Glutamatergic neuron (in vitro differentiated cells): ENCODE results near the gene PRDM16. TPM values are rescaled to one million over a fixed set of nuclear protein-coding genes. Genes with fewer than 3 reads are reported as not detected.

Source experiments
- DNase-seq: peaks from one replicate; pipeline ENCODE4 v3.0.0; 2022
- H3K27ac Mint-ChIP-seq: one replicate; pipeline ENCODE4 v1.8.0; 2020; ENCODE audit warnings: mild to moderate bottlenecking, mixed read lengths, inconsistent platforms; ENCODE audit not compliant: unreplicated experiment
- H3K27me3 Mint-ChIP-seq: one replicate; pipeline ENCODE4 v1.8.0; 2020; ENCODE audit warnings: mild to moderate bottlenecking, moderate library complexity, mixed read lengths, inconsistent platforms; ENCODE audit not compliant: unreplicated experiment
- H3K36me3 Mint-ChIP-seq: one replicate; pipeline ENCODE4 v1.8.0; 2020; ENCODE audit warnings: mild to moderate bottlenecking, mixed read lengths, inconsistent platforms; ENCODE audit not compliant: unreplicated experiment
- H3K4me1 Mint-ChIP-seq: one replicate; pipeline ENCODE4 v1.8.0; 2020; ENCODE audit warnings: mild to moderate bottlenecking, low read depth, mixed read lengths, inconsistent platforms; ENCODE audit not compliant: unreplicated experiment
- H3K4me3 Mint-ChIP-seq: one replicate; pipeline ENCODE4 v1.8.0; 2020; ENCODE audit warnings: mild to moderate bottlenecking, mixed read lengths, inconsistent platforms; ENCODE audit not compliant: unreplicated experiment
- H3K9me3 Mint-ChIP-seq: one replicate; pipeline ENCODE4 v1.8.0; 2020; ENCODE audit warnings: mild to moderate bottlenecking, moderate library complexity, mixed read lengths, inconsistent platforms; ENCODE audit not compliant: unreplicated experiment
- CTCF ChIP-seq: fragments of 200-600 bp; sonication (generic); IDR thresholded peaks from one replicate; pipeline ENCODE4 v1.5.0; 2021; ENCODE audit not compliant: partially characterized antibody, unreplicated experiment
- total RNA-seq: library from RNA; stranded (reverse); fragmentation: NEBNext Ultra II Directional; extraction: Animal tissue kit (Norgen Biotek cat#: 25700); gene quantifications from one replicate; pipeline ENCODE4 v1.2.1, GENCODE V29; 2021; ENCODE audit not compliant: unreplicated experiment

The PRDM16 gene
- total RNA-seq, 1 donor from 2014 or later: 0.07 TPM

DNA sequence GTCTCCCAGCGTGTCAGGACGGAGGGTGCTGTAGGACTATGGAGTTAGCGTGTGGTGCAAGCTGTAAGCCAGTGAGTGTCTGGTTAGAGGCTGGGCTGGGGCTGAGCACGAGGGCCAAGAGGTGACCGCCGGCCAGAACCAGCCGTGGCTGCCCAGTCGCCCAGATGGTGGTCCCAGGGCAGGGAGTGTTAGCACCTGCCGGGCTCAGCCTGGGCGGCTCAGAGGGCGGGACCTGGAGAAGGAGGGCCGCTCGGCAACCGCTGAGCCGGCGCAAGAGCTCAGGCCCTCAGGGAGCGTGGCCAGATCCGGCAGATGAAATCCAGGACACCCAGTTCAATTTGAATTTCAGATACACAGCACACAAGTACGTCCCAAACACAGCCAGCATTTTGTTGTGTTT is 87.9 kb downstream of the PRDM16 start:
- Mint-ChIP-seq H3K27me3 (peaks cover 4% of the 10 kb centered on the region), H3K4me1 (peaks cover 23% of the 10 kb centered on the region), H3K4me3 (no peak overlapping the region), H3K27ac (no peak overlapping the region), H3K36me3 (no peaks in the 10 kb centered on the region), H3K9me3 (peaks cover 3% of the 10 kb centered on the region)
- DNase-seq: peak; percentile 48
- no peak for TF ChIP-seq CTCF

- no peak for DNase-seq
- no peak for TF ChIP-seq CTCF
- Mint-ChIP-seq H3K4me3 (no peak overlapping the region), H3K9me3 (peaks cover 3% of the 10 kb centered on the region), H3K27ac (no peak overlapping the region), H3K36me3 (no peaks in the 10 kb centered on the region), H3K4me1 (peaks cover 26% of the 10 kb centered on the region), H3K27me3 (peaks cover 2% of the 10 kb centered on the region)
Observed at GRCh38 chr1:3158347-3158746, 89.3 kb downstream of the PRDM16 start.

GRCh38 chr1:3159121-3159520 is 90.1 kb downstream of the PRDM16 start:
- Mint-ChIP-seq H3K36me3 (no peaks in the 10 kb centered on the region), H3K27me3 (peaks cover 3% of the 10 kb centered on the region), H3K4me3 (no peak overlapping the region), H3K9me3 (peaks cover 3% of the 10 kb centered on the region), H3K27ac (no peak overlapping the region), H3K4me1 (peaks cover 26% of the 10 kb centered on the region)
- no peak for TF ChIP-seq CTCF
- no peak for DNase-seq

GRCh38 chr1:3159996-3160395 is 91.0 kb downstream of the PRDM16 start:
- H3K9me3 Mint-ChIP-seq: peaks cover 3% of the 10 kb centered on the region
- no peaks in the 10 kb centered on the region for H3K36me3 Mint-ChIP-seq
- TF ChIP-seq CTCF: no peak
- no peak overlapping the region for H3K27ac Mint-ChIP-seq
- H3K4me1 Mint-ChIP-seq: peaks cover 26% of the 10 kb centered on the region
- H3K4me3 Mint-ChIP-seq: no peak overlapping the region
- DNase-seq: no peak
- peaks cover 3% of the 10 kb centered on the region for H3K27me3 Mint-ChIP-seq

- no peak overlapping the region for H3K4me3 Mint-ChIP-seq
- peaks cover 3% of the 10 kb centered on the region for H3K27me3 Mint-ChIP-seq
- no peaks in the 10 kb centered on the region for H3K36me3 Mint-ChIP-seq
- peaks cover 22% of the 10 kb centered on the region for H3K4me1 Mint-ChIP-seq
- TF ChIP-seq CTCF: no peak
- no peak for DNase-seq
- H3K9me3 Mint-ChIP-seq: peaks cover 3% of the 10 kb centered on the region
- no peak overlapping the region for H3K27ac Mint-ChIP-seq
Observed at GRCh38 chr1:3160647-3161145, 91.7 kb downstream of the PRDM16 start.
